GDM1 (cell line): ENCODE data around the gene TFEB.

Source experiments
- DNase-seq: peaks from one replicate; lab custom pipeline; 2025; lab: John Stamatoyannopoulos, UW

The TFEB gene

DNA sequence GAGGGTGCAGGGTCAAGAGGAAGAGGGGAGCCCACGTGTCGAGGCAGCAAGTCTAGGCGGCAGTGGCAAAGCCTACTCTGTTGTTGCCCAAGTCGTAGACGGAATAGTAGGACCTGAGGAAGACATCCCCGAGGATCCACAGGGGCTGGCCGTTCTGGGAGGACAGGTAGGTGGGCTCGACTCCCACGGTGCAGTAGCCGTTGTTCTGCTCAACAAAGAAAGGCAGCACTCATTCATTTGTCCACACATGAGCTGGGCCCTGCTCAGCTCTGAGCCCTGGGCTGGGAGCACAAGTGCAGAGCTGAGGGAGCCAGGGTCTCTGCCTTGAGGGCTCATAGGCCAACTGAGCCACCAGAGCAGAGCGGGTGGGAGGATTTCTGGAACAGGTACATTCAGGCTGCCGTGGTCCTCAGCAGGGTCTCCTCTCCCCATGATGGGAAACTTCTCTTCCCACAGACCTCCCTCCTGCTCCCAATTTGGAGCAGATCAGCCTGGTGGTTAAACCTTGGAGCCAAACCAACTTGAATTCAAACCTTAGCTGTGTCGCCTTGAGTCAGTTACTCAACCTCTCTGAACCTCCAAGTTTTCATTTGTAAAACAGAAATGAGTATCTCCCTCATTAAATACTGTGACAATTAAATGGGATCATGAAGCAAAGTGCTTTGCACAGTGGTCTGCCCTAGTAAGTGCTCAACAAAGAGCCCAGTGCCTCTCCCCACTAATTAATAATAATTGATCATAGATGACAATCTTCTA, 1.6 kb upstream of the TFEB start:
- no peak for DNase-seq

DNA sequence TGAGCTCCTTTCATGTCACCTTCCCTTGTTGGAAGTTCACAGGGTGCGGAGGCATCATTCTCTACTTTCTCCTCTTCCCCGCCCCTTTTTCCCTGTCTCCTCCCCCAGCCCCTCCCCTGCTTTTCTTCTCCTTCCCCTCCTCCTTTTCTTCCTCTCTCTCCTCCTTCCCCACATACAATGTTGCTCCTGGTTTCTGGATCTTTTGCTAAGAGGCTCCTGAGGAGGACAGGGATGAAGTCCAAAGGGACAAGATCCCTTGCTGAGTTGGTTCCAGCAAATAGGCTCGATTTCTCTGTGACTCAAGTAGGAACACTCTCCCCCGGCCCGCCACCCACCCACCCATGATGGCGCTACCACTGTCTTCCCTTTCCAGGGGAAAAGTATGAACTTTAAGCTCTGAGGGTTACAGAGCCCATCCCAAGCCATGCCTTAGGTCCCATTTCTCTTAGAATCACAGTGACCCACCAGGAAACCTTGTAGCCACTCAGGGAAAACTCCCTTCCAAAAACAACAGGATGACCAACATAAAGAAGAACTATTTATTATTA, 852 bp upstream of the TFEB start:
- DNase-seq = no peak

DNA sequence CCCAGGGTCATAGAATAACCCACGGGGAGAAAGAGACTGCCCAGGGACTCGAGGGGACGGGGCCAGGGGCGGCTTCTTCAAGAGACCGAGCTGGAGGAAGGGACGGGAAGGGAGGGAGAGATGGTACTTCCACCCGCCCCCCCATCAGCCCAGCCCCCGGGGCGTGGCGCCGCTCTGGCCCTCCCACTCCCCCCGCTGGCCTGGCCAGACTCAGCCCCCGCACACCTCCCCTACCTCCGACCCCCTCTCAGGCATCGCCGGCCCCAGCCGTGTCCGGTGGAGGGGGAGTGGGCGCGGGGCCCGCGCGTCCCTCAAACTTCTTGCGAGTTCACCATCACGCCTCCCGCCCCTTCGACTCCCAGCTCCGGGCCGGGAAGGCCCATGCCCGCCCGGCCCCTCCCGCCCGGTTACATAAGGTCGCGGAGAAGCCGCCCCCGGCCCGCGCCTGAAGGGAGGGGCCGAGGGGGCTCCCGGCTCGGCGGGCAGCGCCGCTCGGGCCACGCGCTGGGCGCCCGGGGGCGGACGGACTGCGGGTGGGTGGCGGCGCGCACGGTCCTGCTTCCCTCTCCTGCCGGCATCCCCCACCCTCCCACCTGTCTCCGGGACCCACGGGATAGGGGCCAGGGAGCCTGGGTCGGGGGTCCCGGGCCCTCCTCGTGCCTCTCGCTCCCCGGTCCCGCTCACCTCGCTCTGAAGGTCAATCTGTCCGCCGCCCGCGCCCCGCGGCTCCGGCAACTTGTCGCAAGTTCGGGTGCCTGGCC, 562 bp downstream of the TFEB start:
- DNase-seq = peak; percentile 68

DNA sequence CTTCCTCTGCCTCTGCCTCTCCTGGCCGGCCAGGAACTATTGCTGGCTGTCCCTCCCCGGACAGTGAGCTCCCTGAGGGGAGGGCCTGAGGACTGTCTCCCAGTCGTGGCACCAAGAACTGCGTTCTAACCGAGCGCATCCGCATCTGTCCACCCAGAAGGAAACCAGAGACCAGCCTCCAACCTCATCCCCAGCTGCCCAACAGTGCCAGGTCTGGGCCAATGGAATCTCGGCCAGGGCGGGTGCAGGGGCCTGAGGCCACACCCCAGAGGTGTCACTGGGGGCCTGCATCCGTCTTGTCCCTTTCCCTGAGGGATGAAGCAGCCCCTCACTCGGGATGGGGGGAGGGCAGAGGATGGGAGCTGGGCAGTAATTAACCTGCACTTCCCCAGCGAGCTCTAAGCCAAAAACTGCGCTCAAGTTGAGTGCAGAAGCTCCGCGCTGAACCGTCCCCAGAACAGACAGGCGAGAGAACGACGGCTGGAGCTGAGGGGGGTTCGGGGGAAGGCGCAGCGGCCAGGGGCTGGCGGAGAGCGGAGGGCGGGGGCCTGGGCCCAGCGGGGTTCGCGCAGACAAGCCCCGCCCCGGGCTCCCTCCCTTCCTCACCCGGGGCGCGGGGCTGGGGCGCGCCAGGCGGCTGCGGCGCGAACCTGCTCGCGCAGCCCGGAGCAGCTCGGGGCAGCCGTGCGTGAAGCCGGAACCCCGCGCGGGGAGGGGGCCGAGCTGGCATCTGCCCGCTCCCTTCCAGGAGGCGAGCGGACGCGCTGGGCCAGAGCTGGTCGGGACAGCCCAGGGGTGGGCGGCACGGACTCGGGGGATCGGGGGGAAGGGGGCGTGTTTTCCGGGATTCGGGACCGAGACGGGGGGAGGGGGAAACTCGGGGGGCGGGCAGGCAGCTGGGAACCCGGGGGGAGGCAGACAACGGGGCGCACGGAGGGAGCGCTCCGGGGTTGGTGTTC, 1.4 kb downstream of the TFEB start:
- DNase-seq = peak; percentile 67

DNA sequence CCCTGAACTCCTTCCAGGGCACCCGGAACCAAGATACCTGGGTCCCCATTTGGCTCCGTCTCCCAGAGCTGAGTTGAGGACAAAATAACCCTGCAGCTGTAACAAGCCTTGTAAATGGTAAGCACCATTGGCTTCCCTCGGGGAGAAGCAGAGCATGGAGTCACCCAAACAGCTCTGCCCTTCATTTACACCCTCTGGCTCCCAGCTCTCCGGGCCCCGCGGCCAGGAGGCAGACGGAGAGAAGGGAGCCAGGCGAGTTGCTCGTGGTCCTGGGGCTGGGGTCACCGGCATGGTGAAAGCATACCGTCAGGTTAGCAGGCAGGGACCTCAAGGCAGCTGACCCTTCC, 2.1 kb downstream of the TFEB start:
- DNase-seq = no peak

DNA sequence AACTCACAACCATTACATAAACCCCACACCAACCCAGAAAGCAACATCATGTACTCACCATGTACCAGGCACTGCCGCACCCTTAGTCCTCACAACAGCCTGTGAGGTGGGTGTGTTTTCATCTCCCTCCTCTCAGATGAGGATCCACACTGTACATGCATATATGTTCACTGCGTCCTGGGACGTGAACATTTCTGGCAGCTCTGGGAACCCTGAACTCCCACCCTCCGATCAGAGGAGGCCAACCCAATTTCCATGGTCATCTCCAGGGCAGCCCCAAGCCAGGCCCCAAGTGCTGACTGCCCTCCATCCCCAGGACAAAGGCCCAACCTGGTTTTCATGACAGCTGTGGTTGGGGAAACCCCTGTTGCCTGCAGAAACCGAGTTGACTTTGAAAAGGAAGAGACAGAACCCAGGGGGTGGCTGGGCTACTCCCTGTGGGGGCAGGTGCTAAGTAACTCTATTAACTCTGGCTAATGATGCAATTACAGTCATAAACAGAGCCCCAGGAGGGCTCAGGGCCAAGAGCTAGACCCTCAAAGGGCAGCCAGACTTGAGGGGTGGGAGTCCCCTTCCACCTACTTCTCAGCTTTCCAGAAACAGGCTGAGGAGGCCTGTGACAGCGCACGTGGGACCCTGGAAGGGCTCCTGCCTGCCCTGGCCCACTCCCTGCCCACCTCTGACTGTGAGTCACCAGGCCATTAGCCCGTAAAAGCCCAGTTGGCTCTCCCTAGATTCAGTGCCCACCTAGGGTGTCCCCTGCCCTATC, 2.6 kb downstream of the TFEB start:
- no peak for DNase-seq

DNA sequence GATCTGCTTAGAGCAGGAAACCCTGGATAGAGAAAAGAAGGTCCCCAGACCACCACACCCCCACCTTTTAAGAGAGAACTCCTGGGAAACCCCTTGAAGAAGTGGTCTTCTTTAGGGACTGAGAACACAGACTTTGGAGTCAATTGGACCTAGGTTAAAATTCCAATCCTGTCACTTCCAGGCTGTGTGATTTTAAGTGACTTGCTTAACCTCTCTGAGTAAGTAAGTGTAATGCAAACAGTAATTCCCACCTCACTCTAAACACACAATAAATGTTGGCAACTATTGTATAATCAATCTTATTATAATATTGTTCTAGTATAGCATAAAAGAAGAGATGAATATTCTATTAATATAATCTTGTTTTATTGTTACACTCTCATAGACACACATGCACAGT, 3.3 kb downstream of the TFEB start:
- no peak for DNase-seq

DNA sequence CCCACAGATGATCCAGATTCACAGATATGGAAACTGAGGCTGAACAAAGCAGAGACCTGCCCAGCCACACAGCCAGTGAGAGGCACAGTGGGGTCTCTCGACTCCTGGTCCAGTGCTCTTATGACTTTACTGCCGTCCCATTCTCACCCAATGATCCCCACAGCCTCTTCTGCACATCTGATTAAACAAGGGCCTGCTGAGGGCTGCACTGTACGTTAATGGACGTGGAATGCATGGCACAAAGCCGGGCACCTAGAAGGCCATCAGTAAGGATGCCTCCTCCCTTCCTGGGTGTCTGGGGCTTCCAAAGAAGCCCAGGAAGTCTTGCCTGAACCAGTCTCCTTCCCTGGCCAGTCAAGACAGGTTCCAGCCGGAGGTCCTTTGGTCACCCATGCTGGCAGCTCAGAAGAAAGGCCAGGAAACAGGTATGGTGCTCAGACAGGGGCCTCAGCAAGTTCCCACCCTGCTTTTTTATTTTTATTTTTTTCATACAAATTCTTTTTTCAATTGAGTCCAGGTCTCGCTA, 3.8 kb downstream of the TFEB start:
- DNase-seq = no peak

DNA sequence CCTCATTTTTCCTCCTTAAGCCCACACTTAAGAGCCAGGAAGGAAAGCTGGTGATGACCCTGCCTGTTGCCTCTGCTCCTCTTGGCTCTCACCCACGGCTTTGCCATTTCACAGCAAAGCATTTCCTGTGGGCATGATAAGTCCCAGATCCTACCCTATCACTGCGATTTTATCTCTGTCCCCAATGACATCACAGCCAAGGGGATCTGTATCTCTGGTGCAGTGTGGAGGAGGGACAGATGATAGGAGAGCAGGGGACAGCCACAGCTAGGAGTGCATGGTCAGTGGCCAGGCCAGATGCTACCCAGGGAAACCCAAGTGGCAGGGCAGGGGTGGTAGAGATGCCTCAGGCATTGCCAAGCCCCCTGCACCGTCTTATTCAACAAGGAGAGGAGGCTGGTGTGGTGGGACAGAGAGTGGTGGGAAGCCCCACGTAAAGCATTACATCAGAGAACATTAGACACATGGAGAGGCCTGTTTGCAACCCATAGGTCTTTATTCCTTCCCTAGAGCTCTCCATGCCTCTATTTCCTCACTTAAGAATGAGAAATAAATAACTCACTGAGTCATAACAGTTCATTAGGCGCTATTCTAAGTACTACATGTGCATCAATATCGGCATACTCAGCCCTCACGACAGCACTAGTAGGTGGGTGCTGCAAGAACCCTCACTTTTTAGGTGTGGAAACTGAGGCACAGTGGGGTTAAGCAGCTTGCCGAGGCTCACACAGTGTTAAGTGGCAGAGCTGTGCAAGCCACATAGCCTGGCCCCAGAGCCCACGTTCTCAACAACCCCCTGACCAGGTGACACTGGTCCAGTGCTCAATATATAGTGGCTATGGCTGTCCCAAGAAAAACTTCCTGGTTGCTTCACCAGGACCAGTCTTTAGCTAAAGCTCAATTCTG, 4.6 kb downstream of the TFEB start:
- DNase-seq = no peak

DNA sequence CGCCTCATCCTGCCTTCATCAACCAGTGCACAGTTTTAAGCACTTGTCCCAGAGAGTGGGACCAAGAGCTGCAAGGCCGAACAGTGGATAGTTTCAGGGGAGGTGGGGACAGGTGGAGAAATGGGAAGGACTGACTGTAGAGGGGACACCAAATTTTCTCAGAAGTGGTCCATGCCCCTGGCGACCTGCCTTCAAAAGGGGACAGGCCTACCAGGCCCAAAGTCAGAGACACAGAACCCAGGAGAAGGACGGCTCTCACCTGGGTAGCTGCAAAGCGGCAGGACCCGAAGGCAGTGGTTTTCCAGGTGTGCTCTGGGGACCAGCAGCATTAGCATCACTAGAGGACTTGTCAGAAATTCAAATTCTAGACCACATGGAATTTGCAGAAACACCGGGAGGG, 5.8 kb downstream of the TFEB start:
- no peak for DNase-seq

DNA sequence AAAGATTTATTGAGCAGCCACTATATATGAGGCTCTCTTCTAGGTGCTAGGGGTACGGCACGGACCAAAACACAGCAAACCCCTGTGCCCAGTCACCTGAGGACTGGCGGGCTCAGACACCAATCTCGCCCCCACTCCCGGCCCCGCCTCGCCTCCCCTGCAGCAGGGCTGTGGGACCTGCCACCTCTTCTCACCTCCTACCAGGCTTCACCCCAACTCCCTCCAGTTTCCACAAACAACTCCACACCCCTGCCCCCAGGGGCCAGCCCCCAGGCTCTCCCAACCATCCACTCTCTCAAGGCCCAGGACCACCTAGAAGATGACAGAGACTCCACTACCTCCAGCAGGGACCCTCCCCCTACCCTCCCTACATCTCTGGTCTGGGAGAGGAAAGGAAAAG, 6.5 kb downstream of the TFEB start:
- no peak for DNase-seq

DNA sequence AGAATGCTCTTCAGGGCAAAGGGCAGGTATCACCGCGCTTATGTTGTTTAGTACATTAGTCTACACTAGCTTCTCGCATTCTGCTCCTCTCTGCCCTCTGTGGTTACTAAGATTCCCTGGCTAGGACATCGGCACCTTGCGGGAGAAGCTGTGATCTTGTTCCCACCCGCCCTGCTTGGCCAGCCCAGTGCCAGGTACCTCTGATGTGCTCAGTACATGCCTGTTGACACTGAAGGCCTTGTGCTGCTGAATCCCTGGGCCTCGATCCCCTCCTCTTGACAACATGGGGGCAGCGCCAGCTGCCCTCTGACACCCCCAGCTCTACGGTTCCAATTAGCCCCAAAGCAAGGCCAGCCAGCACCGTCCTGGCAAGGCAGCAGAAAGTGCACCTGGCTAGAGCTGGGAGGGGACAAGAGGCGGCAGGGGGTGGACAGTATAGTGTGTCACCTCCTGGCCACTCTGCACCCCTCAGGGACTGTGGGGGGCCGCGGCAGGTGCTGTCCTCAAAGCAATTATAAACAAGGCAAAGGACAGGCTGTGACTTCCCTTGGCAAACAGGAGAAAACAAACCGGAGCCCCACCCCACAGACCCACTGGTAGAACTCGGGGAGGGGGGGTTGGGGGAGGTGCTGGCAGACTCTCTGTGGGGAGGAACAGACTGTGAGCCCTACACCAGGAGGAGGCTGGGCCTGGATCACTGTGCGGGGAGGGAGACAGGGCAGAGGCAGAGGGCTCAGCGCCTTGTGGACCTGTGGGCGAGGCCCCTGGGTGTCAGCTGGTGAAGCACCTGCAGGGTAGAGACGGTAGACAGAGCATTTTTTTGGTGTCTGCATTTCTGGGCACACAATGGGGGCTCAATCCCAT, 7.1 kb downstream of the TFEB start:
- DNase-seq = no peak

DNA sequence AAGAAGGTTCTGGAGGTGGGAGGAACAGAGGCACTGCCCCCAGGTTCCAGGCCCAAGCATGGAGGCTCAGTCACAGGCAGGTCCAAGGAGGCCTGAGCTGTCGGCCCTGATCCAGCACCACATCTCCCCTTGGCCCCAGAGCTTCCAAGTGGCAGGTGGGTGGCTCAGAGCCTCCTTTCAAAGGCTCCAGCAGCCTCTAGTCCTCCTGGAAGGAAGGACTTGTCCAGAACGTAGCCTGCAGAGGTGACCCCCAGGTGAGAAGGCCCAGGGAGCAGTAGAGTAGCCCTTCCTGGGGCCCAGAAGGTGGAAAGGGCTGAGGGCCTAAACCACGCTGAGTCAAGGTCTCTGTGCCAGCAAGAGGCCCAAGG, 7.7 kb downstream of the TFEB start:
- DNase-seq = no peak

DNA sequence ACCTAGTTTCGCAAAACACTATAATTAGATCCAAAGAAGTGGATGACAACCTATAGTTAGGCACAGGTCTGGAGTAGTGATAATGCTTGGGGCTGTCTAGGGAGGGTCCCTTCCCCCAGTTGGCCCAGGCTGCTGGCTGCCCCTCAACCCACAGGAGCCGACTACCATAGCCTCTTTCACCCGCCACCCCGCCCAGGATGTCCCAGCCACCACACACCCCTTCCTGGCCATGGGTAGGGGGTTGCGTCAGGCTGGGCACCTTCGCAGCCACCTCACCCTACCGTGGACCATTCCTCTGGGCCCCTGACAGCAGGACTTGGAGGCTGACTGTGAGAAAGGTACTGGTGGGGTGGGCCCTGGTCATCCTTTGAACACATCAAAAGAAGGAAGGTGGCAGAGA, 8.5 kb downstream of the TFEB start:
- no peak for DNase-seq

DNA sequence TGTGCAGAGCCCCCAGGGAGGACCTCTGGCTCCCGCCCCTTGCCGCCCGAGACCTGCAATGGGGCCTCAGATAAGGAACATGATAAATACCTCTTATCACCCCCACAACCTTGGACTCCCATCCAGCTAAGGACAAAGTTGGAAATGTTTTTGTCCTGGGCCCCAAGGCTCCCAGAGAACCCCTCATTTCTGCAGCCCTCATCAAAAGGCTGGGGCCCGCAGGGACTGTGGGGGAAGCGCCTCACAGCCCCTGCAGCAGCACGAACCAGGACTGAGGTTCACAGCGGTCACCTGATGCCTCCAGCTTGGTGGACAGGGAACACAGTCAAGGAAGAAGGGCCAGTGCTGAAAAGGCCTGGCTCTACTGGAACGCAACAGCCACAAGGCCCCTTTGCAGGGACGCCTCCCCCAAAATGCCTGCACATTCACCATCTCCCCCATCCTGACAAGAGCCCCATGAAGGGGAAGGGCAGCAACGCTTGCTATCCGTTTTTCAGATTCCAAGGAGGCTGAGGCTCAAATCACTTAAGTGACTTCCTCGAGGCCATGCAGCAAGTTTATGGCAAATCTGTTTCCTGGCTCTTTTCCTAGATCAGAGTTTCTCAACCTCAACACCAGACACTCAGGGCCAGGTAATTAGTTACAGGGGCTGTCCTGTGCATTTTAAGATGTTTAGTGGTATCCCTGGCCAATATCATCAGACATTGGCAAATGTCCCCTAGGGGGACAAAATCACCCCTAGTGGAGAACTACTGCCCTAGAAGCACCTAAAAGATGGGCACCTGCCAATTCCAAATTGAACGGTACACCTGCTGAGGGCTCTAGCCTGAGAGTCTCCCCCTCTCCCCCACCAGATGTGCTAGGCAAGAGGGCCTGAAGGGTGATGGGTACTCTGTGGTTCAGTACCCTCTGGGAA, 10.6 kb downstream of the TFEB start:
- DNase-seq = no peak

DNA sequence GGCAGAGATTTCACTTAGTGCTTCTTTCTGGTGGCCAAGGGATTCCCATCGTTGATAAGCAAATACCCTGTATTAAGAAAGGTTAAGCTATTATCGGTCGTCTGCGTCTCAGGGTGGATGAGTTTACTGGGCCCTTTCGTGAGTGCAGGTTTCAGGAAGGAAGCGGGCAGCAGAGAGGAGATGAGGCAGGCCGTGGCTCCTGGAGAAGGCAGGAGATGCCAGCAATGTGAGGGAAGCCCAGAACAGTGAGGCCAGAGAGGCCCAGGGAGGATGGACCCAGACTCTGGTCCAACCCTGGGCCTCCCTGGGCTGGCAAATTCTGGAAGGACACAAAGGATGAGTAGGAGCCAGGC, 11.2 kb downstream of the TFEB start:
- no peak for DNase-seq

DNA sequence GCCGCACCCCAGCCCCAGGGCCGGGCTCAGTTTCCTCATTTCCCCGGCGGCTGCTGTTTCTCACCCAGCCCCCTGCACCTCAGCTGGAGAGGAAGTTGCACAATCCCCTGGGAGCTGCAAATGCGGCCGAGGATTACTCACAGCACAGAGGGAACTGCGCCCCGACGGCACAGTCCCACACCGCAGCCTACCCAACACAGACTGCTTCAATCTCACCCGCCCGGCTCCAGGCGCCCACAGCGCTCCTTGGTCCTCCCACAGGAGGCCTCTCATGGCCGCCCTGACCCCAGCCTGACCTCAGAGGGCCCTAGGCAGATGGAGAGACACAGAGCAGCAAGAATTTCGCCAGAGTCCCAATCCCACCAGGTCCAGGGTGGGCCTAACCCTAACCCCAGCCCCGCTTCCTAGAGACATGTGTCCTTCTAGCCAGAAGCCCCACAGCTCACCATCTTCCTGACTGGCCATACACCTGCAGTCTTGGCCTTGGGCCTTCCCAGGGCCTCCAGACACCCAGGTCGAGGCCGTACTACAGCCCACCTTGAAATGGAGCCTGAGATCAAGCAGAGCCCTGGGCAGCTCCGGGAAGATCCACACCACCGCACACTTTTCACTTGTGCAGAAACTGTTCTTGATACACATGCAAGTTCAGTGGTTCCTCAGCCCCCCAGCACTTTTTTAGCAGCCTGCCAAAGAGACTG, 11.7 kb downstream of the TFEB start:
- DNase-seq = peak; percentile 70
